Adrenal gland (tissue), 12 donors: ENCODE results near the gene ABCD1. TPM values are rescaled to one million over a fixed set of nuclear protein-coding genes. Genes with fewer than 3 reads are reported as not detected.

Experiments
- DNase-seq, 7 donors: peaks; one replicate each; pipeline ENCODE4 v3.0.0-alpha.2; 2019 to 2020
- H3K27ac ChIP-seq, 5 donors: fragments of 200-600 bp; sonication (generic) in 4 of 5; 1 replicate in 3 of 5; 2 replicates in 2 of 5; pipeline versions ENCODE4 v1.5.1 to v1.8.0; 2016 to 2020; ENCODE audit warnings: mild to moderate bottlenecking in 1 of 5
- H3K27me3 ChIP-seq: fragments of 200-600 bp; 2 replicates; pipeline ENCODE4 v1.8.0; 2021
- H3K36me3 ChIP-seq, 2 donors: fragments of 200-600 bp; replicated peaks in 1 of 2; 1 replicate in 1 of 2; 2 replicates in 1 of 2; pipeline versions ENCODE4 v1.5.1 to v1.8.0; 2018 to 2022
- H3K4me1 ChIP-seq, 2 donors: fragments of 200-600 bp; replicated peaks in 1 of 2; 1 replicate in 1 of 2; 2 replicates in 1 of 2; pipeline versions ENCODE4 v1.5.1 to v1.8.0; 2018 to 2021
- H3K4me3 ChIP-seq, 4 donors: fragments of 200-600 bp; sonication (generic) in 3 of 4; one replicate each; pipeline ENCODE4 v1.5.1; 2016 to 2018
- H3K9me3 ChIP-seq, 3 donors: fragments of 200-600 bp; sonication (generic) in 1 of 3; replicated peaks in 1 of 3; 1 replicate in 2 of 3; 2 replicates in 1 of 3; pipeline versions ENCODE4 v1.5.1 to v1.8.0; 2016 to 2021
- CTCF ChIP-seq, 6 experiments: fragments of 450-650 bp in 4 of 6; fragments of 200-600 bp in 2 of 6; sonication (generic) in 1 of 6; IDR thresholded peaks; 1 replicate in 5 of 6; 2 replicates in 1 of 6; pipeline versions ENCODE4 v1.5.1 to v1.8.0; 2016 to 2021; ENCODE audit warnings: antibody characterized with exemption in 6 of 6, mild to moderate bottlenecking in 2 of 6, moderate library complexity in 1 of 6
- POLR2A ChIP-seq, 2 donors: fragments of 450-650 bp; IDR thresholded peaks; one replicate each; pipeline ENCODE4 v1.6.1; 2017; ENCODE audit warnings: antibody characterized with exemption in 2 of 2, mild to moderate bottlenecking in 2 of 2, moderate library complexity in 1 of 2
- WGBS, 4 donors: extraction: QIAGEN DNeasy Blood & Tissue Kit in 2 of 4; methylation state at CpG; one replicate each; pipeline versions ENCODE4 v1.1.5 to v1.1.7; 2013 to 2017; 5-methylcytosine and 5-hydroxymethylcytosine counted together
- intact Hi-C, 2 donors: fragments of 100-400 bp; cut with DNase I; formaldehyde crosslinking; loops; one replicate each; pipeline versions ENCODE4 v1.14.1 to v1.15.0; 2022 to 2023
- polyA plus RNA-seq, 3 donors: library from polyadenylated mRNA; stranded (reverse); fragments of 200-250 nt in 2 of 3; fragments of 350-450 nt in 1 of 3; fragmentation: Illumina TruSeq in 1 of 3; extraction: RNeasy Lipid Tissue Mini Kit (QIAGEN cat#74804) in 1 of 3; gene quantifications; one replicate each; pipeline ENCODE4 v1.2.3, GENCODE V29; 2013 to 2014
- total RNA-seq, 9 donors: library from RNA; depleted of rRNA in 4 of 9; stranded (reverse); fragments of >200 nt in 4 of 9; fragments of 120-200 nt in 1 of 9; fragmentation: NEBNext Ultra II Directional in 1 of 9; extraction: Animal tissue kit (Norgen Biotek cat#: 25700) in 1 of 9; gene quantifications; one replicate each; pipeline versions ENCODE4 v1.1.0 to v1.2.4, GENCODE V29; 2013 to 2023
- donor health status: healthy with polysubstance abuse.
- donor health status: Bipolar disorder and iron deficiency.
- donor health status: DM: yes; HTN: yes; CAD: no.
- donor health status: DM: no; HTN: no; CAD: no.
- donor health status: DM: no; HTN: no; CAD: no.
- donor health status: DM: yes; HTN: yes; CAD: no.

The ABCD1 gene
- total and polyA plus RNA-seq, 12 donors, result 29.6 to 78.0 (median 50.4) TPM

GRCh38 chrX:153725832-153726285 is 1.2 kb downstream of the ABCD1 start:
- Histone ChIP-seq H3K4me3 (peak overlapping the region in 1 of 4 donors; percentile 74), H3K27ac (peak overlapping the region; percentile 54 to 96 (median 86)), H3K27me3 (no peaks in the 10 kb centered on the region), H3K4me1 (peaks cover 37 to 39% of the 10 kb centered on the region in 2 donors), H3K9me3 (no peaks in the 10 kb centered on the region), H3K36me3 (peaks cover 0 to 2% of the 10 kb centered on the region in 2 donors)
- TF ChIP-seq CTCF (IDR thresholded peaks at IDR 0.05), result no peak
- no peak for TF ChIP-seq POLR2A (IDR thresholded peaks at IDR 0.05)
- DNase-seq, result peak in 4 of 7 donors; percentile 47 to 58 (median 50)
- intact Hi-C loops, result no loop called here
- 34 to 80% (median 69%) methylated on average over 1 to 35 of the region's 35 CpGs; no CpG with 5 or more reads in 1 of the 4 donors for WGBS, 4 donors

GRCh38 chrX:153726286-153727122 is 1.8 kb downstream of the ABCD1 start:
- Histone ChIP-seq H3K4me1 (peaks cover 37 to 39% of the 10 kb centered on the region in 2 donors), H3K27ac (peak overlapping the region; percentile 54 to 96 (median 86)), H3K36me3 (no peaks in the 10 kb centered on the region), H3K4me3 (peak overlapping the region in 1 of 4 donors; percentile 74), H3K9me3 (no peaks in the 10 kb centered on the region), H3K27me3 (no peaks in the 10 kb centered on the region)
- TF ChIP-seq CTCF (IDR thresholded peaks at IDR 0.05) (no peak), POLR2A (IDR thresholded peaks at IDR 0.05) (peak in 1 of 2 donors; percentile 57)
- peak; percentile 64 to 90 (median 87) for DNase-seq
- WGBS, 4 donors, result 3 to 38% (median 34%) methylated on average over 9 to 35 of the region's 35 CpGs; no CpG with 5 or more reads in 1 of the 4 donors
- intact Hi-C loops, result no loop called here

GRCh38 chrX:153727123-153727931 is 2.7 kb downstream of the ABCD1 start:
- peak overlapping the region; percentile 54 to 96 (median 86) for H3K27ac ChIP-seq
- peak overlapping the region in 1 of 4 donors; percentile 18 for H3K4me3 ChIP-seq
- DNase-seq, result peak; percentile 57 to 81 (median 80)
- no peaks in the 10 kb centered on the region for H3K36me3 ChIP-seq
- no peaks in the 10 kb centered on the region for H3K27me3 ChIP-seq
- TF ChIP-seq CTCF (IDR thresholded peaks at IDR 0.05) (no peak), POLR2A (IDR thresholded peaks at IDR 0.05) (no peak)
- H3K4me1 ChIP-seq, result peaks cover 39 to 41% of the 10 kb centered on the region in 2 donors
- H3K9me3 ChIP-seq, result no peaks in the 10 kb centered on the region
- 19 to 61% (median 47%) methylated on average over 17 to 23 of the region's 23 CpGs; no CpG with 5 or more reads in 1 of the 4 donors for WGBS, 4 donors
- intact Hi-C loops, result no loop called here

- H3K36me3 ChIP-seq, result no peaks in the 10 kb centered on the region
- intact Hi-C loops, result no loop called here
- peak in 1 of 7 donors; percentile 15 for DNase-seq
- H3K4me3 ChIP-seq, result no peak overlapping the region
- H3K27me3 ChIP-seq, result no peaks in the 10 kb centered on the region
- H3K27ac ChIP-seq, result peak overlapping the region in 4 of 5 donors; percentile 85 to 96 (median 88)
- peaks cover 35 to 43% of the 10 kb centered on the region in 2 donors for H3K4me1 ChIP-seq
- no peak for TF ChIP-seq CTCF (IDR thresholded peaks at IDR 0.05)
- TF ChIP-seq POLR2A (IDR thresholded peaks at IDR 0.05), result no peak
- no peaks in the 10 kb centered on the region for H3K9me3 ChIP-seq
- WGBS, 4 donors, result 78 to 89% (median 79%) methylated on average over 4 to 6 of the region's 6 CpGs
These were observed 3.4 kb downstream of the ABCD1 start for GRCh38 chrX:153728095-153728494.
